Ramos (cell line): ENCODE measurements around the gene FBH1.
"Not testable (repeated sequence)": the region's sequence is repeated elsewhere in the genome, so short reads cannot be mapped to it uniquely, and the experiment has no call there.

Experiments
- in situ Hi-C: fragments of 300-500 bp; cut with MboI; formaldehyde crosslinking; loops from one replicate; pipeline ENCODE4 v1.14.3; 2022; ENCODE audit warnings: low sequenced_read_pairs; ENCODE audit not compliant: unreplicated experiment

Gene FBH1

GRCh38 chr10:5953676-5954075, 63.6 kb downstream of the FBH1 start:
- in situ Hi-C loops, result no loop called here

GRCh38 chr10:5956146-5956936, 66.3 kb downstream of the FBH1 start:
- in situ Hi-C loops, result no loop called here

GRCh38 chr10:5958077-5958476, 68.0 kb downstream of the FBH1 start:
- in situ Hi-C loops, result no loop called here

DNA sequence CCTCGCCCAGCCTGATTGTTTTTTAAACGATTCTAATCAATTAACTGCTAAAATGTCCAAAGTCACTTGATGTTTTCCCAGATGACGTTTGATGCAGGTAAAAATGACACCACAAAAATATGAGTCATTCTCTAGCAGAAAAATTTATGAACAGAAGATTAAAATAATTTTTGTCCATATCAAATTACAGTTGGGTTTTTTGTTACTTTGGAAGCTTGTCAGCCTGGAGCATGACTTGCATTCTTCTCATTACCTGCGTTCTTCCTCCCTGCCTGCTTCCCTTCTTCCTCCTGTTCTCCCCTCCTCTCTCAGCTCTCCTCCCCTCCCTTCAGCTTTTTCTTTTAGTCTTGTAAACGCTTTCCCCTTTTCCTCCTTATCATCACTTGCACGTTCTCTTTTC, 68.6 kb downstream of the FBH1 start:
- in situ Hi-C loops, result no loop called here

DNA sequence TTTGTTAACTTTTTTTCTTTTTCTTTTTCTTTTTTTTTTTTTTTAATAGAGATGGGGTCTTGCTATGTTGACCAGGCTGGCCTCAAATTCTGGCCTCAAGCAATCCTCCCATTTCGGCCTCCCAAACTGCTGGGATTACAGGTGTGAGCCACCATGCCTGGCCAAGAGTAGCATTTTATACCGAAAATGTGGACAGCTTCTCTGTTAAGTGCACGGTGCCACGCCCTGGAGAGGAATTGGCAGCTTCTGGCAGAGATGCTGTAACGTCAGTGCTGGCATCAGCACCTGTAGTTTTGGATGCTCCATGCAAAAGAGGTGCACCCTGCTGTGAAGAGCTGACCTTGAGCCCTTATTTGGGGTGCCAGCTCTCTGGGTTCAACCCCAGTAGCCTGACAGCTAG, 69.1 kb downstream of the FBH1 start:
- in situ Hi-C loops, result no loop called here

GRCh38 chr10:5959581-5960069, 69.6 kb downstream of the FBH1 start:
- in situ Hi-C loops, result no loop called here

DNA sequence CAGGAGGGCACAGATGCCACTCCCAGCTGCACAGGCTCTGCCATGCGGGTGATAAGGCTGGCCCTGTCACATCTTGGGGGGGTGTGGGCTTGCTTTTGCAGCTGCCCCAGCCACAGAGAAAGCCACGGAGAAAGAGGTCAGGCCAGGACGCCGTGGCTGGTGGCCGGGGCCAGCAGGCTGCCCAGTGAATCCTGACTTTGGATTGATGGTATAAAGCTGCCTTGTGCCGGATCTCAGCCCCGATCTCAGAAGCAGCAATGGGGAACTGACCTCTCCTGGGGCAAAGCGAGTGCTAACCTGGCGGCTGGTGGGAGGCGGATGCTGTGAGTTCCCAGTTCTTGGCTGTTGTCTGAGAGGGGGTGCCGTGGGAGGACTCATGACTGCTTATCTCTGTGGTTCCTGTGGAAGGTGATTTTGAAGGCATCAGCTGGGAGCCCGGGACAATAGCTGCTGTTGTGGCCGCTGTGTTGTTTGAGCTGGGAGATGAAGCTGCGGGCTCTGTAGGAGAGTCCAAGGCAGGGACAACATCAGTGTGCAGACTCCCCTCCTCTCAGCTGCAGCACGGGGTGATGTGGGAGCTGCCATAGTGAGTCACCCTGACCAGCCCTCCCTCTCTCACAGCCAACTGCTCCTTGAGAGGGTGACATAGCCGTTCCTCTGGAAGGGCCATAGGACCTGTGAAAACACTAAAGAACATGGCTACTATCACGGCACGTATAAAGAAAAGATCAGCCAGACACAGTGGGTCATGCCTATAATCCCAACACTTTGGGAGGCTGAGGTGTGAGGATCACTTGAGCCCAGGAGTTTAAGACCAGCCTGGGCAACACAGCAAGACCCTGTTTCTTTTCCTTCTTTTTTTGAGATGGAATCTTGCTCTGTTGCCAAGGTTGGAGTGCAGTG, 70.3 kb downstream of the FBH1 start:
- in situ Hi-C loops, result no loop called here

GRCh38 chr10:5960973-5961275, 70.9 kb downstream of the FBH1 start:
- in situ Hi-C loops, result not testable (repeated sequence)

- in situ Hi-C loops, result no loop called here
These were observed 71.5 kb downstream of the FBH1 start for GRCh38 chr10:5961405-5962100.

- in situ Hi-C loops, result not testable (repeated sequence)
These were observed 72.4 kb downstream of the FBH1 start for GRCh38 chr10:5962358-5962940.

DNA sequence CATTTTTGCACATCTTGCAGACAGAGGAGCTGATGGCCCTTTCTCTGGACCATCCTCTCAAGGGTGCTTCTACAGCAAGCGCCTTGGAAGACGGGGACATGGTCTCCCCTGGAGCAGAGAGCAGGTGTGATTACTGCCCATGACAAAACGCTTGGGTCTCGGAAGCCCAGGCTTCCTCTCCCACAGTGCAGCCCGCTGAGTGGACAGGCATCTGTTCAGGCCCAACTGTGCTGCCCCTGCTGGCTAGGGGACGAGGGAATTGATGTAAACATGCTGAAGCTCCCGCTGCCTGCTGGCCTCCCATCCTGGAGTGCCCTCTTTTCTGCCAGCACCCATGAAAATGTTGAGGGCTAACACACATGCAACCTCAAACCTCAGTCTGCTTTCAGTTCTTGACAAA, 73.0 kb downstream of the FBH1 start:
- in situ Hi-C loops, result no loop called here

DNA sequence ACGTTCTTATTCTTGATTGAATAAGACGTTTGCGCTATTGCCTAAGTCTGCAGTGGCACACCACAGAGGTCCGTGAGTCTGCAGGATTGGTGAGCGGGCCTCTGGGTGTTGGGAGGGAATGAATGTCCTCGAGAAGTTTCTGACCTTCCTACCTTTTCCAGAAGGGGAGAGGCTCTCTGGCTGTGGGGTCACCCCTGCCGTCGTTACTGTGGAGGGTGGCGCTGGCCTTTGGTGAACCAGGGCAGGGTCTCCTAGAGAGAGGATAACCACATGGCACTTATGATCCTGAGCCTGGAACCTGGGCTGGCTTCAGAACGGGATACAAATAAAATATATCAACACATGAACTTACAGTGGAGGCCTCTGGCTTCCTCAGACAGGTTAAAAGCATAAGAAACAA, 73.5 kb downstream of the FBH1 start:
- in situ Hi-C loops, result no loop called here

DNA sequence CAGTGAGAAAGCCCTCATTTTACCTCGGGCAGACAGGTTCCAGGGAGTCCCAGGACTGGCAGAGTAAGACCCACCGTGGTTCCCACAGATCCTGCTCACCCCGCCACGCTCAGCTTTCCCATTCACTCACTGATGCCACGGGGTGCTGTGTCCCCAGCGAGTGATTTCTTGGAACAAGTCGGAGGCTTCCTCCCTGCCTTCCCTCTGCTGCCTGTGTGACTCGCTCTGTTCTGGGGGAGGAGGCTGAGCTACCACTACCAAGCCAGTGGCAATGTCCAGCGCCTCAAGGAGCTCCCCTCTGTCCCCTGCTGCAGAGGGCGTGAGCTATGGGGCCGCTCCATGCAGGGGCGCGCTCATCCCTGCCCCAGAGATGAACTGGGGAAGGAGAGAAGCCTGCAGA, 74.7 kb downstream of the FBH1 start:
- in situ Hi-C loops, result no loop called here

DNA sequence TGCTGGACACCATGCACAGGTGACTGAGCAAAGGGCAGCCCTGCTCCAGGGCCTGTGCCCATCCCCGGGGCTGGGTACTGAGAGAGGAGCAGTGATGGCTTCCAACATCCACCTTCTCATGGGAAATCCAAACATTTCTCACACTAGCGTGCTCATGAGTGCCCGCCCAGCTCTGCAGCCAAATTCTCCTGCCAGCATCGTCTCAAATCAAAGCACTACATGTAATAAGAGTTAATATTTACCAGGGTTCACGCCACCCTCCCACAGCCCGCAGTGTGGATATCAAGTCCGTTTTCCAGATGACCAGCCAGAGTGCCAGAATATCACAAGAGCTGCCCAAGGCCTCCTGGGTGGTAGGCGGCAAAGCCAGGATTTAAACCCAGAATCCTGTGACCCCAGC, 75.2 kb downstream of the FBH1 start:
- in situ Hi-C loops, result no loop called here

DNA sequence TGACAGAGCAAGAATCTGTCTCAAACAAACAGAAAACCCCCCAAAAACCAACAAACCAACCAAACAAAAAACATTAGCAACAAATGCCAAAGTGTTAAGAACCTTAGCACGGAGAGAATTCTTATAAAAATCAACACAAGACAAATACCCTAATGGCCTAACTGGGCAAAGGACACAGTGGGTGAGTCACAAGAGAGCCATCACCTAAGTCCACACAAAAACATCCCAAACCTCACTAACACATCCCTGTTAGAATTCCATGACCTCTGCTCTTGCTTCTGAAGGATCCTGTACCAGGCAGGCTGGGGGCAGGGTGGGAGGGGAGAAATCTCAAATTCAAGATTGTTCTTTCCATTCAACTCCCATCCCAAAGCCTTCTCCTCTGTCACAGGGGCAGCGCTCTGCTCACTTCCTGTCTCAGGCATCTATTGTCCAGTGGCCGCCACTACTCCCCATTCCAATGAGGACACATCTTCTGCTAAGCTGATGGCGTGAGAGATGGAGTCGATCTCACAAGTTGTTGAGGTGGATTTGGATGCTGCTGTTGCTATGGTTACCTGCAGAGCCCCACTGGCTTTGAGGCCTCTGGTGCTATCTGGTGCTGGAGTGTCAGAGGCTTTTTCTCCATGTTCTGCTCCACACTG, 78.1 kb downstream of the FBH1 start:
- in situ Hi-C loops, result no loop called here

DNA sequence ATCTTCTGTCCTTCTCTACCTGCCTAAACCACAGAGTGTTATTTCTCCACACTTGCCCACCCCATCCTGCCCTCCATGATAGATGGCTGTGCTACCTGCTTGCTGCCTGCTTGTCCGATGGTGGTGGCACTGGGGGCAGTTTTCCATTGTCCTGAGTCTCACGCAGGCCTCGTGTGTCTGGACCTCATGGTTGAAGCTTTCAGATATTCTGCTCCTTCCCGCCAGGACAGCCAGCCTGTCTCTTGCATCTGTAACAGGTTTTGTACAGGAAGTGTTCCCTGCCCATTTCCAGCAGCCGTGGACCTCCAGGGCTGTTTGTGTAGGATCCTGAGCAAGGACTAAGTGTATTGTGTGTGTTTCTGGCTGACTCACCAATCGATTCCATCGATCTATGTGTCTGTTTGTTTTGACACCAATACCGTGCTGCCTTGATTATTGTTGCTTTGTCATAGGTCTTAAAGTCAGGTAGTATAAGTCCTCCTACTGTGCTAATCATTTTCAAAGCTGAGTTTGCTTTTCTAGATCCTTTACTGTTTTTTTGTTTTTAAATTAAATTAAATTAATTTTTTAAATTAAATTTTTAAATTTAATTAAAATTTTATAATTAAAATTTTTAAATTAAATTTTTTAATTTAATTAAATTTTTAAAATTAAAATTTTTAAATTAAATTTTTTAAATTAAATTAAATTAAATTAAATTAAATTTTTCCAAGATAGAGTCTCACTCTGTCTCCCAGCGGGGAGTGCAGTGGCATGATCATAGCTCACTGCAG, 78.8 kb downstream of the FBH1 start:
- in situ Hi-C loops, result no loop called here

- in situ Hi-C loops, result no loop called here
These were observed 80.0 kb downstream of the FBH1 start for GRCh38 chr10:5970066-5970465.

GRCh38 chr10:5970527-5970926, 80.5 kb downstream of the FBH1 start:
- in situ Hi-C loops, result no loop called here

GRCh38 chr10:5971315-5971832, 81.3 kb downstream of the FBH1 start:
- in situ Hi-C loops, result no loop called here
